Cardiac muscle cell (in vitro differentiated cells and primary cell): ENCODE data around the gene CASK. TPM values are rescaled to one million over a fixed set of nuclear protein-coding genes. Genes with fewer than 3 reads are reported as not detected.
A peak's percentile ranks its signal among the peaks of the same experiment; 100 is the strongest.

ENCODE experiments used
- DNase-seq, 2 donors: peaks; one replicate each; pipeline versions ENCODE4 v3.0.0 to v3.0.0-alpha.2; 2010 to 2017; ENCODE audit warnings: low read depth in 1 of 2, low spot score in 1 of 2
- H3K27ac ChIP-seq: fragments of 200-600 bp; sonication (generic); 2 replicates; pipeline ENCODE4 v1.5.1; 2016
- H3K27me3 ChIP-seq: fragments of 200-600 bp; sonication (generic); 2 replicates; pipeline ENCODE4 v1.6.0; 2016; ENCODE audit warnings: control low read depth
- H3K36me3 ChIP-seq: fragments of 200-600 bp; sonication (generic); 2 replicates; pipeline ENCODE4 v1.5.1; 2016; ENCODE audit warnings: control low read depth
- H3K4me1 ChIP-seq: fragments of 200-600 bp; sonication (generic); 2 replicates; pipeline ENCODE4 v1.8.1; 2017; ENCODE audit warnings: low read depth, mild to moderate bottlenecking, mixed run types
- H3K4me3 ChIP-seq: fragments of 200-600 bp; sonication (generic); 2 replicates; pipeline ENCODE4 v1.5.1; 2016; ENCODE audit warnings: mild to moderate bottlenecking
- H3K9me3 ChIP-seq: fragments of 200-600 bp; sonication (generic); 2 replicates; pipeline ENCODE4 v1.5.1; 2017; ENCODE audit warnings: low read depth, mild to moderate bottlenecking, control low read depth
- CTCF ChIP-seq: IDR thresholded peaks from 2 replicates; pipeline ENCODE4 v1.5.1; 2012; ENCODE audit warnings: low read depth, mild to moderate bottlenecking, low read length
- polyA plus RNA-seq: library from polyadenylated mRNA; unstranded; fragments of >200 nt; fragmentation: Nextera tagmentation; extraction: Ambion mirVana; gene quantifications from 2 replicates; pipeline ENCODE4 v1.2.1, GENCODE V29; 2016
- total RNA-seq: library from RNA; depleted of rRNA; stranded (reverse); fragments of >200 nt; gene quantifications from 2 replicates; pipeline ENCODE4 v1.2.3, GENCODE V29; 2016

CASK gene
- total and polyA plus RNA-seq, 2 experiments from 2014 or later: 40.0 to 44.6 TPM

- H3K27me3 ChIP-seq: no peaks in the 10 kb centered on the region
- H3K4me1 ChIP-seq: no peaks in the 10 kb centered on the region
- TF ChIP-seq CTCF: no peak
- H3K4me3 ChIP-seq: no peak overlapping the region
- no peak overlapping the region for H3K27ac ChIP-seq
- H3K36me3 ChIP-seq: no peaks in the 10 kb centered on the region
- DNase-seq: no peak
- no peaks in the 10 kb centered on the region for H3K9me3 ChIP-seq
These were observed 162.2 kb downstream of the CASK start for GRCh38 chrX:41761169-41761568.

- DNase-seq: peak; percentile 38 to 54
- no peaks in the 10 kb centered on the region for H3K36me3 ChIP-seq
- H3K9me3 ChIP-seq: no peaks in the 10 kb centered on the region
These were observed 163.5 kb downstream of the CASK start for GRCh38 chrX:41759817-41760216.

GRCh38 chrX:41758401-41758800, 165.0 kb downstream of the CASK start:
- no peak for TF ChIP-seq CTCF
- Histone ChIP-seq H3K9me3 (no peaks in the 10 kb centered on the region), H3K4me1 (no peaks in the 10 kb centered on the region), H3K27me3 (no peaks in the 10 kb centered on the region), H3K27ac (no peak overlapping the region), H3K4me3 (no peak overlapping the region), H3K36me3 (no peaks in the 10 kb centered on the region)
- DNase-seq: no peak

More at GRCh38 chrX:41759817-41760216, 163.5 kb downstream of the CASK start:
- Histone ChIP-seq H3K27ac (no peak overlapping the region), H3K4me3 (no peak overlapping the region), H3K27me3 (no peaks in the 10 kb centered on the region), H3K4me1 (no peaks in the 10 kb centered on the region)
- peak; percentile 49 for TF ChIP-seq CTCF

- H3K4me1 ChIP-seq: no peaks in the 10 kb centered on the region
- no peak for DNase-seq
- H3K4me3 ChIP-seq: no peak overlapping the region
- no peaks in the 10 kb centered on the region for H3K9me3 ChIP-seq
- no peaks in the 10 kb centered on the region for H3K36me3 ChIP-seq
- H3K27ac ChIP-seq: no peak overlapping the region
- H3K27me3 ChIP-seq: no peaks in the 10 kb centered on the region
- TF ChIP-seq CTCF: no peak
These were observed 172.6 kb downstream of the CASK start for GRCh38 chrX:41750716-41751115.

GRCh38 chrX:41739871-41740270, 183.5 kb downstream of the CASK start:
- Histone ChIP-seq H3K27me3 (no peaks in the 10 kb centered on the region), H3K9me3 (no peaks in the 10 kb centered on the region), H3K27ac (no peak overlapping the region), H3K4me1 (peaks cover 5% of the 10 kb centered on the region), H3K4me3 (no peak overlapping the region), H3K36me3 (peaks cover 4% of the 10 kb centered on the region)
- DNase-seq: no peak
- TF ChIP-seq CTCF: no peak

- Histone ChIP-seq H3K27me3 (no peaks in the 10 kb centered on the region), H3K27ac (no peak overlapping the region), H3K4me3 (no peak overlapping the region), H3K9me3 (no peaks in the 10 kb centered on the region), H3K36me3 (no peaks in the 10 kb centered on the region), H3K4me1 (peaks cover 5% of the 10 kb centered on the region)
- TF ChIP-seq CTCF: no peak
- no peak for DNase-seq
These were observed 186.3 kb downstream of the CASK start for GRCh38 chrX:41737065-41737464.
